ENCODE results near the gene IFITM2.
A peak's percentile ranks its signal among the peaks of the same experiment; 100 is the strongest.
"Not testable (repeated sequence)": the region's sequence is repeated elsewhere in the genome, so short reads cannot be mapped to it uniquely, and the experiment has no call there.

IFITM2 gene

GRCh38 chr11:282171-282570 is 25.4 kb upstream of the IFITM2 start:
- DNase-seq, result no peak

- no peak for DNase-seq
Observed at GRCh38 chr11:282630-283360, 24.8 kb upstream of the IFITM2 start.

DNA sequence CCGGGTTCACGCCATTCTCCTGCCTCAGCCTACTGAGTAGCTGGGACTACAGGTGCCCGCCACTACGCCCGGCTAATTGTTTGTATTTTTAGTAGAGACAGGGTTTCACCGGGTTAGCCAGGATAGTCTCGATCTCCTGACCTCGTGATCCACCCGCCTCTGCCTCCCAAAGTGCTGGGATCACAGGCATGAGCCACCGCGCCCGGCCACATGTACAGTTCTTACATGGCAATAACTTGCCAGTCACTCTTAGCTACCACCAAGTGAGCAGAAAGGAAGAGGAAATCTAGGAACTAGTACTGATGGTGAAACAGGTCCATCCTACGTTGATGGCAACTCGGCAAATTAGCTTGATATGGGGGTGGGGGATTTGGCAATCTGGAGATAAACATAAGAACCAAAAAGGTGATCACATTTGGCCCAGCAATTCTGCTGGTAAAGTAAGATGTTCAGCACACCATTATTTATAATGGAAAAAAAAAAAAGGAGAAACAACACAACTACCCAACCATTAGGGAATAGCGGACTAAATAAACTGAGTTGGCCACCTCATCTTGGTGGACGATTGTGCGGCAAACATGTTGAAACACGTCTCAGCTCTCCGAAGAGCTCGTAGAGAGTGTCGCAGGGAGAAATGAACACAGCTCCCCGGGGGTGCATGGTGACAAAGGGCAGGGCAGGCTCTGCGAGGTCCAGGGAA is 24.1 kb upstream of the IFITM2 start:
- DNase-seq, result no peak

DNA sequence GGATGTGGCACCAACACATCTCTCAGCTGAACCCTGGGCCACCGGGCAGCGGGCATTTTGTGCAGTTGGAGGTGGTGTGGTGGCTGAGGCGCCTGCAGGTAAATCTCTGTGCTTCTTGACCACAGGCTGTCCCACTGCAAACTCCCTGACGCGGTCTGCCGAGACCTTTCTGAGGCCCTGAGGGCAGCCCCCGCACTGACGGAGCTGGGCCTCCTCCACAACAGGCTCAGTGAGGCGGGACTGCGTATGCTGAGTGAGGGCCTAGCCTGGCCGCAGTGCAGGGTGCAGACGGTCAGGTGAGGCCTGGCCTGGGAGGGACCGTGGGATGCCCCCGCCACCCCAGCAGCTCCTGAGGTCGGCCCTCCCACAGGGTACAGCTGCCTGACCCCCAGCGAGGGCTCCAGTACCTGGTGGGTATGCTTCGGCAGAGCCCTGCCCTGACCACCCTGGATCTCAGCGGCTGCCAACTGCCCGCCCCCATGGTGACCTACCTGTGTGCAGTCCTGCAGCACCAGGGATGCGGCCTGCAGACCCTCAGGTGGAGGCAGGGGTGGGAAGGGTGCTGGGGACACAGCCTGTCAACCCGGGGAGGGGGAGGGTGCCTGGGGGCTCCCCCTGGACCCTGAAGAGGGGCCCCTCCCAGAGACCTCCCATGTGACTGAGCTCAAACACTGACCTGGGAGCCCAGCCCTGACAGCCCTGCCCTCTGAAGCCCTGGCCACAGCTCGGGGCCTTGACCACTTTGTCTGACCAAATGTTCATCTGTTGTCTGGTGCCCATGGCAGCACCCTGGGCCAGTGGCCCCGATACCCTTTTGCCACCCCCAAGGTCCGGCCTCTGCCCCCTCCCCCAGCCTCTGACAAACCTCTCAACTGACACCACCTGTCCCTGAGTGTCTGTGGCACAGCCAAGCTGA is 23.3 kb upstream of the IFITM2 start:
- DNase-seq, result no peak

DNA sequence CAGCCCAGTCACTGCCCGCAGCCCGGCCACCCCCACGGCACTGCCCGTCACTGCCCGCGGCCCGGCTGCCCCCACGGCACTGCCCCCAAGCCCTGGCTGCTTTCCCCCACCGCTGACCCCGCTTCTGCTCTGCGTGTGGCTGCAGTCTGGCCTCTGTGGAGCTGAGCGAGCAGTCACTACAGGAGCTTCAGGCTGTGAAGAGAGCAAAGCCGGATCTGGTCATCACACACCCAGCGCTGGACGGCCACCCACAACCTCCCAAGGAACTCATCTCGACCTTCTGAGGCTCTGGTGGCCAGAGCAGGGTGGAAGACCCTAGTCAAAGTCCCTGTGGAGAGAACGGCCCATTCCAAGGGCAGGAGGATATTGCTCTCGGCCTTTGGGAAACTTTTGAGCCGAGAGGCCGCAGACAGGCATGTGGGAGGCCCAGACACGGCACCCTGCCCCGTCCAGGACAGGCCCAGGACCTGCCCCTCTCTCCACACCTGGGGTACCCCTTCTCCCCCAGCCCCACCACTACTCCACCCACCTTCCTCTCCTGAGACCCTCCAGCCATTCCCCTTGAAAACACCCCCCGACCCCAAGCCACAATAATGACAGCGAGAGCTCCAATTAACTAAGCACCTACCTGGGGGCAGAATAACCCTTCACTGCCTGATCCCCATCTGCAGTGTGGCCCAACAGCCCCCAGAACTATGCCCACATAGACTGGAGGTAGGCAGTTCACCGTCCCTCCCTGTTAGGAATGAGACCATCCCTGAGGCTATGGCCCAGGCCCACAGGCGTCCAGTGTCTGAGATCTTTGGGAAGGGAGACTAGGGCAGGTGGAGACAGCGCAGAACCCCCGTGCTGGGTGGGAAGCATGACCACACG is 22.4 kb upstream of the IFITM2 start:
- no peak for DNase-seq

- DNase-seq, result no peak
Observed at GRCh38 chr11:285894-286220, 21.8 kb upstream of the IFITM2 start.

DNA sequence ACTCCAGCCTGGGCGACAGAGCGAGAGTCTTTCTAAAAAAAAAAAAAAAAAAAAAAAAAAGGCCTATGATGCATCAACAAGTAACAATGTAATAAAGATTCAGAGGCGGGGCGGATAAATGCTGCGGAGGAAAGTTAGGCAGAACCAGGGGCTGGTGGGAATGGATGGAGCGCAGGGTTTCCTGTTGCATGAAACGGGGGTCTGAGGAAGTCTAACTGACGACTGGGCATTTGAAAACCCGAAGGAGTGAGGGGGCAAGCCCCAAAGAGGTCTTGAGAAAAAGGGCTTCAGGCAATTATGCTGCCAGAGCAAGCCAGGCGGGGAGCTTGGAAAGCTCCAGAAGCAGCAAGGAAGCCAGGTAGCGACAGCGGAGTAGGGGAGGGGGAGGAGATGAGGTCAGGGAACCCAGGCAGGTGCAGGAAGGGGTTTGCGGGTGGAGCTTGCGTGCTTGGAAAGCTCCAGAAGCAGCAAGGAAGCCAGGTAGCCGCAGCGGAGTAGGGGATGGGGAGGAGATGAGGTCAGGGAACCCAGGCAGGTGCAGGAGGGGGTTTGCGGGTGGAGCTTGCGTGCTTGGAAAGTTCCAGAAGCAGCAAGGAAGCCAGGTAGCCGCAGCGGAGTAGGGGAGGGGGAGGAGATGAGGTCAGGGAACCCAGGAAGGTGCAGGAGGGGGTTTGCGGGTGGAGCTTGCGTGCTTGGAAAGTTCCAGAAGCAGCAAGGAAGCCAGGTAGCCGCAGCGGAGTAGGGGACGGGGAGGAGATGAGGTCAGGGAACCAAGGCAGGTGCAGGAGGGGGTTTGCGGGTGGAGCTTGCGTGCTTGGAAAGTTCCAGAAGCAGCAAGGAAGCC is 20.4 kb upstream of the IFITM2 start:
- DNase-seq, result not testable (repeated sequence)

DNA sequence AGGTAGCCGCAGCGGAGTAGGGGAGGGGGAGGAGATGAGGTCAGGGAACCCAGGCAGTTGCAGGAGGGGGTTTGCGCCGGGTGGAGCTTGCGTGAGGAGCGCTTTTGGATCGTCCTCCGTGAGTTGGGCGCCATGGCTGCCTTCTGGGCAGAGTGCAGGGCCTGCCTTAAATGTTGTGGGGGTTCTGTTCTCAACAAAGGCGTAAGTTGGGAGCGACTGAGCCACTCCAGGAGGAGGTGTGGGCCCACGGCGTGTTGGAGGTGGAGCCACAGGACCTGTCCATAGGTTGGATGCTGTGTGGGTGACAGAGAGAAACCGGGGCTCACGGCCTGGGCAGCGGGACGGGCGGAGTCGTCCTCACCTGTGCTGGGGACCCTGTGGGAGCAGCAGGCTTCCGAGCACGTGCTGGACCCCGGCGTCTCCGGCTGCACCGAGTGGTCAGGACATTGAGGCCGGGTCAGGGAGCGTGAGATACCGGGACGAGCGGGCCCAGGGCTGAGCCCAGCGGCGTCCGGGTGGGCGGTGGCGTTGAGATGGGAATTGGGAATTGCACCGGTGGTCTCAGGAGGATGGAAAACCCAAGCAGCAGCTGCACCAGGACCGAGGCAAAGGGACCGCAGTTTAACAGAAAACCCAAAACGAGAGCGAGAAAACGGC is 19.7 kb upstream of the IFITM2 start:
- no peak for DNase-seq

DNA sequence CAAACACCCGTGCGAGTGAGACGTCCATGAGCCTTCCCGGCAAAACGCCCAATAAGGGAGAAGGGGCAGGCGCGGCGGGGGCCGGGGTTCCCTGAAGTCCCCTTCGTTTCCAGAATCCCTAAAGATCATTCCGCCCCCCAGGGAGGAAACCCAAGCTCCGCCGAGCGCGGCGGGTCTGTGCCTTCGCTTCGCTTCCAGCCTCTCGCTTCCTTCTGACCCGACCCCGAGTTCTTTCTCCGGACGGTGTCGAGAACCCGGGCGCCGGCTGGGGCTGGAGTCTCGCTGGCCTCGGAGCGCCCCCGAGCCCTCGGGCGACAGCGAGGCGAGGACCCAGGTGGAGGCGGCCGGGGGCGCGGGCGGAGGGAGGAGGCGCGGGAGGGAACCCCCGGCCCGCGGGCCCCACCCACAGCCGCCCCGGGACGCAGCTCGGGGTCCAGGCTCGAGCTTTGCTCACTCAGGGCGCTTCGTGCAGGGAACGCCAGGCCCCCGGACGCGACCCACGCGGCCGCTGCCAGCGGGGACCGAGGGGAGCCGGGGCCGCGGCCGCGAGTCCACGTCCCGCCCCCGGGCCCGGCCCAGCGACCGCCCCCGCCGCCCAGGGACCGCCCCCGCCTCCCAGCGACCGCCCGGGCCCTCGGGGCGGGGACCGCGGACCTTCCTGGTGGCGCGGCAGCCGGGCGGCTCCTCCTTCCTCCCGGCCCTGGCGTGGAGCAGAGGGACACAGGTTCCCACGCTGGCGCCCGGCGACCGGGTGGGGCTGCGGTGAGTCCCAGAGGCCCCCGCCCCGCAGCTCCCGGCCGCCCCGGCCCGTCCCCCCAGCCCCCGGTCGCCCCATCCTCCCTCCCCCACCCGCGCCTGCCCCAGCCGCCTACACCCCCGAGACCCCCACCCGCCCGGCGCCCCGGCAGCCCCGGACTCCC is 18.9 kb upstream of the IFITM2 start, which contains the start of gene PGGHG:
Gene PGGHG, plus strand, starts transcription at position 649 of the 920 bp plus-strand sequence. CDS start 691 bp downstream, outside the sequence.
- peak; percentile 25 to 55 for DNase-seq

DNA sequence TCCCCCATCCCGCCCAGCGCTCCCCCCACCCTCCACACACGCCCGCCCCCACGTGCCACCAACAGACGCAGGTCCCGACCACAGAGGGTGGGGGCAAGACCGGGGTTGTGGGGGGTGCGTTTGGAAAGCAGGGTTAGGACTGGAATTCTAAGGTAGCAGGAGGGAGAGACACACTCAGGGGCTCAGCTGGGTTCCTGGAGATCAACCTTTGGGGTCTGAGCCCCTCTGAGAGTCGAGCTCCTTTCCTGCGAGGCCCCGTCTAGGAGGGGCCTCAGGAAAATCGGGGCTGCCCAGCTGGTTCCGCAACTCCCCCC is 18.3 kb upstream of the IFITM2 start:
- no peak for DNase-seq

DNA sequence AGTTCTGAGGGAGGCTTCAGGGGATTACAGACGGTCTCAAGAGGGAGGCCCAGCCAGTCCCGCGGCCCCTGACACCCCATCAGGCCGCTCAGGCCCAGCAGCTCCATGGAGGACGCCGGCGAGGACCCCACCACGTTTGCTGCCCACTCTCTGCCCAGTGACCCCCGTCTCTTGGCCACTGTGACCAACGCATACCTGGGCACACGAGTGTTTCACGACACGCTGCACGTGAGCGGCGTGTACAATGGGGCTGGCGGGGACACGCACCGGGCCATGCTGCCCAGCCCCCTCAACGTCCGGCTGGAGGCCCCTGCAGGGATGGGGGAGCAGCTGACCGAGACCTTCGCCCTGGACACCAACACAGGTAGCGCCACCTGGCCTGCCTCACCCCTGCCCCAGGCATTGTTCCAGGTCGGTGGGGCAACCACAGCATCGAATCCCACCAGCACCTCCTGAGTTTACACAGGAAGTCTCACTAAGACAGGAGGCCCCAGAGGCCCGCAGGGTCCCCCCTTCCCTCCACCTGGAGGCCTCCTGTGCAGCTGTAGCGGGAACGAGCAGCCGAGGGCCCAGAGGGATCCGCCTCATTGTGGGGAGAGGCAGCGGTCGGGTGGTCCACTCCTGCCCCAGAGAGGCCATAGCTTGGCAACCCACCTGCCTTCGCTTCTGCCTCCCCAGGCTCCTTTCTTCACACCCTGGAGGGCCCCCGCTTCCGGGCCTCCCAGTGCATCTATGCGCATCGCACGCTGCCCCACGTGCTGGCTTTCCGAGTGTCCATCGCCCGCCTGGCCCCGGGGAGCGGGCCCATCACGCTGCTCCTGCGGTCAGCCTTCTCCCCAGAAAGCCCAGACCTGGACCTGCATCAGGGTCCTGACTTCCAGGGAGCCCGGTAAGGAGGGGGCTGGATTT is 17.6 kb upstream of the IFITM2 start:
- no peak for DNase-seq

DNA sequence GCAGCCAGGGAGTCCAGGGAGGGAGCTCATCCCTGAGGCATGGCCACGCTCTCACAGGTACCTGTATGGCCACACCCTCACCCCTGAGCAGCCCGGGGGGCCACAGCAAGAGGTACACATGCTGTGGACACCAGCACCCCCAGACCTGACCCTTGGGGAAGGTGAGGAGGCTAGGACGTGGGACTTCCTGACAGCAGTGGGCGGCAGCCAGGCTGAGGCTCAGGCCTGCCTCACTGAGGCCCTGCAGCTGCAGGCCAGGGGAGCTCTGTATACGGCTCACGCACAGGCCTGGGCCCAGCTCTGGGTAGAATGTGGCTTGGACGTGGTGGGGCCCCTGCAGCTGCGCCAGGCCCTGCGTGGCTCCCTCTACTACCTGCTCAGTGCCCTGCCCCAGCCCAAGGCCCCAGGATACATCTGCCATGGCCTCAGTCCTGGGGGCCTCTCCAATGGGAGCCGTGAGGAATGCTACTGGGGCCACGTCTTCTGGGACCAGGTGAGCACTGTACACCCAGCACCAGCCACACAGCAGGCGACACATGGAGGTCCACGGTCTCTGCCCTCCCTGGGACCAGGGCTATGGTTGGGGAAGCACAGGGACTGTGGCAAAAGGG is 16.9 kb upstream of the IFITM2 start:
- no peak for DNase-seq

DNA sequence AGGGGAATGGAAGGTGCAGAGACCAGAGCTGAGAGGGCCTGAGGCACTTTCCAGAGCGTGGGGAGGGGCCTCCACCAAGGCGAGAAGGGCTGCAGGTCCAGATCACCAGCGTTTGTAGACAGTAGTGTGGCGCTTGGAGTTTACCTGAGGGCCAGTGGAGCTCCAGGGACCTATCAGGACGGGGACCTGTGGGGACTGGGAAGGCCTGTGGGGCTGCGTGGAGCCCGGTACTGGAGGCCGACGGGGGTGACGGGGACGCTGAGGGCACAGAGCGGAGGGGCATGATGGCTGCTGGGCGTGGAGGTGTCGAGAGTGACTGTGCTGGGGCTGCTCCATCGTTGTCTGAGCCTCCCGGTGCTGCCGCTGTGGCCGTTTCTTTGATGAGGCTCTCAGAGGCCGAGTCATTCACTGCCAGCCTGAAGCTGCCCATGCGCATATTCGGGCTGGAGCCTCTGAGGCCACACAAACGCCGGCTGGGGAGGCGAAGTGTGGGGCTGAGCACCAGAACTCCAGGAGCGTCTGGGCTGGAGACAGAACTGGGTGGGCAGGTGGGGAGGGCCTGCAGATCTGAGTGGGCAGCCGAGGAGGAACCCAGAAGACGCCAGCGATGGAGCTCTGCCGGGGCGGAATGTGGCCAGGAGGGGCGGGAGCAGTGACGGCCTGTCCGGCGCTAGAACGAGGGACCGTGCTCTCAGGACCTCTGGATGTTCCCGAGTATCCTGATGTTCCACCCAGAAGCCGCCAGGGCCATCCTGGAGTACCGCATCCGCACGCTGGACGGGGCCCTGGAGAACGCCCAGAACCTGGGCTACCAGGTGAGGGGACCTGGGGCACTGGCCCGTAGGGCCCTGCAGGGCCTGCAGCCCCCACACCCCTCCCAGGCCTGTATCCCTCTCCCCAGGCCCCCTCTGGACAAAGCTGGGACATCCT is 16.1 kb upstream of the IFITM2 start:
- no peak for DNase-seq

GRCh38 chr11:292211-293121 is 15.2 kb upstream of the IFITM2 start:
- no peak for DNase-seq

- no peak for DNase-seq
Observed at GRCh38 chr11:293271-293851, 14.3 kb upstream of the IFITM2 start.
